Nephron (organoid): Measurements from ENCODE around the gene MEPCE.

Experiments
- H3K27ac Mint-ChIP-seq, 3 experiments: 2 replicates each; pipeline ENCODE4 v1.8.0; 2020; ENCODE audit warnings: mixed read lengths in 3 of 3, mild to moderate bottlenecking in 2 of 3, moderate library complexity in 1 of 3
- H3K27me3 Mint-ChIP-seq: 2 replicates; pipeline ENCODE4 v1.8.0; 2021; ENCODE audit warnings: low read depth, mild to moderate bottlenecking, moderate library complexity, mixed read lengths
- H3K36me3 Mint-ChIP-seq: 2 replicates; pipeline ENCODE4 v1.8.0; 2020; ENCODE audit warnings: low read depth, mixed read lengths
- H3K4me1 Mint-ChIP-seq: 2 replicates; pipeline ENCODE4 v1.8.0; 2020; ENCODE audit warnings: mixed read lengths
- H3K4me3 Mint-ChIP-seq, 3 experiments: 2 replicates each; pipeline ENCODE4 v1.8.0; 2020; ENCODE audit warnings: mild to moderate bottlenecking in 3 of 3, mixed read lengths in 3 of 3, moderate library complexity in 2 of 3
- H3K9me3 Mint-ChIP-seq: 2 replicates; pipeline ENCODE4 v1.8.0; 2020; ENCODE audit warnings: mixed read lengths
- TF ChIP-seq, protein P1 (sequence below), 3 experiments: fragments of 200-600 bp; sonication (generic); IDR thresholded peaks; one replicate each; pipeline ENCODE4 v1.5.0; 2021; ENCODE audit warnings: antibody characterized with exemption in 3 of 3; ENCODE audit not compliant: unreplicated experiment in 3 of 3

The MEPCE gene

DNA sequence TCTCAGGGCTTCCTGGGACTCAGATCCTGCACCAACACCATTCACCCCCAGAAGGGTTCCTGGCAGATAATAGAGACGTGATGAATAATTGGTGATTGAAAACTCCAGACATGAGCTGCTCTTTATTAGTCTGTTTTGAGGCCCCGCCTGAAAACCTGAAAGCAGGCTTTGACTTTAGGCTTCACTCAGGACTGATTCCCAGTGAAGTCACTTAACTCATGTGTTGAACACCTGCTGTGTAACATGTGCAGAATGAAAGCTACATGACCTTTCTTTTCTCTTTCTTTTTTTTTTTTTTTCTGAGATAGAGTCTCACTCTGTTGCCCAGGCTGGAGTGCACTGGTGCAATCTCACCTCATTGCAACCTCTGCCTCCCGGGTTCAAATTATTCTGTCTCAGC, 25.6 kb downstream of the MEPCE start:
- Mint-ChIP-seq H3K27ac (peak overlapping the region in 1 of 3 experiments; percentile 61), H3K36me3 (no peaks in the 10 kb centered on the region), H3K9me3 (no peaks in the 10 kb centered on the region), H3K4me3 (no peak overlapping the region), H3K4me1 (peaks cover 12% of the 10 kb centered on the region), H3K27me3 (no peaks in the 10 kb centered on the region)
- TF ChIP-seq, protein P1, sequence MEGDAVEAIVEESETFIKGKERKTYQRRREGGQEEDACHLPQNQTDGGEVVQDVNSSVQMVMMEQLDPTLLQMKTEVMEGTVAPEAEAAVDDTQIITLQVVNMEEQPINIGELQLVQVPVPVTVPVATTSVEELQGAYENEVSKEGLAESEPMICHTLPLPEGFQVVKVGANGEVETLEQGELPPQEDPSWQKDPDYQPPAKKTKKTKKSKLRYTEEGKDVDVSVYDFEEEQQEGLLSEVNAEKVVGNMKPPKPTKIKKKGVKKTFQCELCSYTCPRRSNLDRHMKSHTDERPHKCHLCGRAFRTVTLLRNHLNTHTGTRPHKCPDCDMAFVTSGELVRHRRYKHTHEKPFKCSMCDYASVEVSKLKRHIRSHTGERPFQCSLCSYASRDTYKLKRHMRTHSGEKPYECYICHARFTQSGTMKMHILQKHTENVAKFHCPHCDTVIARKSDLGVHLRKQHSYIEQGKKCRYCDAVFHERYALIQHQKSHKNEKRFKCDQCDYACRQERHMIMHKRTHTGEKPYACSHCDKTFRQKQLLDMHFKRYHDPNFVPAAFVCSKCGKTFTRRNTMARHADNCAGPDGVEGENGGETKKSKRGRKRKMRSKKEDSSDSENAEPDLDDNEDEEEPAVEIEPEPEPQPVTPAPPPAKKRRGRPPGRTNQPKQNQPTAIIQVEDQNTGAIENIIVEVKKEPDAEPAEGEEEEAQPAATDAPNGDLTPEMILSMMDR (IDR thresholded peaks at IDR 0.05; ENCODE audit: unreplicated experiment in 3 of 3), result no peak

DNA sequence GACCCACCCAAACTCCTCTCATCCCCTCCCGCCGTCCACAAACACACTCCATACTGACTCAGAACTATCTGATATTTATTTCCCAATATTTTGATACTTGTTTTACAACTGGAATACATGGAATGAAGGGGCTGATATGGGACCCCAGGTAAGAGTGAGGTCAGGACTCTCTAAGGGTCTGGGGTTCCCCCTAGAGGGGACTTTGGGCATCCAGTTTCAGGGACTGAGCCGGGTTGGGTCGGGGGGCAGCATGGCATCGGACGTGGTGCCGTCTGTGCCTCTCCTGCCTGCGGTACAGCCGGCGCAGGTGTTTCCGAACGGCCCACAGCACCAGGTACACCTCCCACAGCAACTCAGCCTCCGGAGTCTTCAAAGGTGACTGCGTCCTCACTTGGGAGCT, 26.9 kb downstream of the MEPCE start:
- H3K4me3 Mint-ChIP-seq, result no peak overlapping the region
- peaks cover 12% of the 10 kb centered on the region for H3K4me1 Mint-ChIP-seq
- TF ChIP-seq, protein P1 (IDR thresholded peaks at IDR 0.05; ENCODE audit: unreplicated experiment in 3 of 3), result no peak
- no peaks in the 10 kb centered on the region for H3K9me3 Mint-ChIP-seq
- H3K36me3 Mint-ChIP-seq, result peaks cover 5% of the 10 kb centered on the region
- H3K27me3 Mint-ChIP-seq, result no peaks in the 10 kb centered on the region
- peak overlapping the region in 1 of 3 experiments; percentile 31 for H3K27ac Mint-ChIP-seq

DNA sequence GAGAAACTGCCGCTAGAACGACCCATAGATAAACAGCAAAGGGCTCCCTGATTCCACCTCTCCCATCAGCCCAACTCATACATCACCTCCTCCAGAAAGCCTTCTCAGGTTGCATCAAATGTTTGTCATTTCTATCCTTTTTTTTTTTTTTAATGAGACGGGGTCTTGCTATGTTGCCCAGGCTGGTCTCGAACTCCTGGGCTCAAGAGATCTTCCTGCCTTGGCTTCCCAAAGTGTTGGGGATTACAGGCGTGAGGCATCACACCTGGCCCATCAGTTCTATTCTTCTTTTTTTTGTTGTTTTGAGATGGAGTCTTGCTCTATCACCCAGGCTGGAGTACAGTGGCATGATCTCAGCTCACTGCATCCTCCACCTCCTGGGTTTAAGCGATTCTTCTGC, 27.4 kb downstream of the MEPCE start:
- TF ChIP-seq, protein P1 (IDR thresholded peaks at IDR 0.05; ENCODE audit: unreplicated experiment in 3 of 3), result no peak
- H3K9me3 Mint-ChIP-seq, result no peaks in the 10 kb centered on the region
- no peak overlapping the region for H3K27ac Mint-ChIP-seq
- peaks cover 8% of the 10 kb centered on the region for H3K36me3 Mint-ChIP-seq
- no peak overlapping the region for H3K4me3 Mint-ChIP-seq
- H3K4me1 Mint-ChIP-seq, result peaks cover 12% of the 10 kb centered on the region
- no peaks in the 10 kb centered on the region for H3K27me3 Mint-ChIP-seq

DNA sequence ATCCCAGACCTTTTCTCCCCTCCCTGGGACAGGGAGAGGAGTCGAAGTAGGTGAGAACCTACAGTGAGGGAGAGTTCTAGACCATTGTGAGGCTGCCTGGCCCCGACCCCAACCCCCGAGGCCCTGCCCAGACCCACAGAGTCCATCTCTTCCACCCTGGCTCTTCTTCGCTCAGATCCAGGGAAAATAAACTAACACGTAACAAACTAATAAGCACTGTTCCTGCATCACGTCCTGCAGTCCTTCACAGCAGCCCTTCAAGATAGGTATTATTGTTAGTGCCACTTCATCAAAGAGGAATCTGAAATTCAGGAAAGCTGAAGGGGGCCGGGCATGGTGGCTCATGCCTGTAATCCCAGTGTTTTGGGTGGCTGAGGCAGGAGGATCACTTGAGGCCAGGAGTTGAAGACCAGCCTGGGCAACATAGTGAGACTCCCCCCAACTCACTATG, 34.6 kb downstream of the MEPCE start, which contains the start of gene SPACDR:
SPACDR (minus strand) TSS at position 51 of the 451 bp plus-strand sequence. CDS start 235 bp downstream, outside the sequence.
- Mint-ChIP-seq H3K9me3 (no peaks in the 10 kb centered on the region), H3K27me3 (no peaks in the 10 kb centered on the region), H3K27ac (peak within 1 kb of the TSS in 2 of 3 experiments; percentile 41 to 75), H3K36me3 (peaks cover 9% of the 10 kb centered on the region), H3K4me3 (no peak within 1 kb of the TSS), H3K4me1 (peaks cover 22% of the 10 kb centered on the region)
- TF ChIP-seq, protein P1 (IDR thresholded peaks at IDR 0.05; ENCODE audit: unreplicated experiment in 3 of 3), result no peak

DNA sequence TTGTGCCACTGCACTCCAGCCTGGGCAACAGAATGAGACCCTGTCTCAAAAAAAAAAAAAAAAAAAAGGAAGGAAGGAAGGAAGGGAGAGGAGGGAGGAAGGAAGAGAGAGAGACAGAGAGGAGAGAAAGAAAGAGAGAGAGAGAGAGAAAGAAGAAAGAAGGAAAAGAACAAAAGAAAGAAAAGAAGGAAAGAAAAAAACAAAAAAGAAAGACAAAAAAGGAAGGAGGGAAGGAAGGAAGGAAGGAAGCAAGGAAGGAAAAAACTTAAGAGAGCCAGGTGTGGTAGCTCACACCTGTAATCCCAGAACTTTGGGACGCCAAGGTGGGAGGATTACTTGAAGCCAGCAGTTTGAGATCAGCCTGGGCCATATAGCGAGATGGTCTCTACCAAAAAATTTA, 35.2 kb downstream of the MEPCE start:
- H3K4me1 Mint-ChIP-seq, result peaks cover 22% of the 10 kb centered on the region
- no peaks in the 10 kb centered on the region for H3K9me3 Mint-ChIP-seq
- H3K27me3 Mint-ChIP-seq, result no peaks in the 10 kb centered on the region
- TF ChIP-seq, protein P1 (IDR thresholded peaks at IDR 0.05; ENCODE audit: unreplicated experiment in 3 of 3), result no peak
- H3K27ac Mint-ChIP-seq, result peak overlapping the region in 1 of 3 experiments; percentile 41
- peaks cover 9% of the 10 kb centered on the region for H3K36me3 Mint-ChIP-seq
- no peak overlapping the region for H3K4me3 Mint-ChIP-seq

DNA sequence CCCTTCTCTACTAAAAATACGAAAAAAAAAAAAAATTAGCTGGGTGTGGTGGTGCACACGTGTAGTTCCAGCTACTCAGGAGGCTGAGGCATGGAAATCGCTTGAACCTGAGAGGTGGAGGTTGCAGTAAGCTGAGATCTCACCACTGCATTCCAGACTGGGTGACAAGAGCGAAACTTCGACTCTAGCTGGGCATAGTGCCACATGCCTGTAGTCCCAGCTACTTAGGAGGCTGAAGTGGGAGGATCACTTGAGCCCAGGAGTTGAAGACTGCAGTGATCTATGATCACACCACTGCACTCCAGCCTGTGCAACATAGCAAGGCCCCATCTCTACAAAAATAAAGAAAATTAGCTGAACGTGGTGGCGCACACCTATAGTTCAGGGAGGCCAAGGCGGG, 35.7 kb downstream of the MEPCE start:
- H3K36me3 Mint-ChIP-seq, result peaks cover 9% of the 10 kb centered on the region
- H3K9me3 Mint-ChIP-seq, result no peaks in the 10 kb centered on the region
- H3K27me3 Mint-ChIP-seq, result no peaks in the 10 kb centered on the region
- peaks cover 22% of the 10 kb centered on the region for H3K4me1 Mint-ChIP-seq
- peak overlapping the region in 1 of 3 experiments; percentile 40 for H3K4me3 Mint-ChIP-seq
- TF ChIP-seq, protein P1 (IDR thresholded peaks at IDR 0.05; ENCODE audit: unreplicated experiment in 3 of 3), result no peak
- H3K27ac Mint-ChIP-seq, result peak overlapping the region in 2 of 3 experiments; percentile 54 to 77
